Choroid plexus epithelial cell (primary cell): Measurements from ENCODE around the gene SLC43A2.

Experiments used
- DNase-seq: peaks from one replicate; pipeline ENCODE4 v3.0.0-alpha.2; 2010; ENCODE audit warnings: low read depth
- H3K4me3 ChIP-seq: 2 replicates; pipeline ENCODE4 v1.5.1; 2011; ENCODE audit warnings: low read depth, mild to moderate bottlenecking, control low read depth, low read length, moderate library complexity
- TF ChIP-seq, protein P1 (sequence below): conservative IDR thresholded peaks from 2 replicates; pipeline ENCODE4 v1.5.1; 2011; ENCODE audit warnings: low read depth, mild to moderate bottlenecking, control low read depth, inconsistent platforms, low read length, moderate library complexity

SLC43A2 gene

DNA sequence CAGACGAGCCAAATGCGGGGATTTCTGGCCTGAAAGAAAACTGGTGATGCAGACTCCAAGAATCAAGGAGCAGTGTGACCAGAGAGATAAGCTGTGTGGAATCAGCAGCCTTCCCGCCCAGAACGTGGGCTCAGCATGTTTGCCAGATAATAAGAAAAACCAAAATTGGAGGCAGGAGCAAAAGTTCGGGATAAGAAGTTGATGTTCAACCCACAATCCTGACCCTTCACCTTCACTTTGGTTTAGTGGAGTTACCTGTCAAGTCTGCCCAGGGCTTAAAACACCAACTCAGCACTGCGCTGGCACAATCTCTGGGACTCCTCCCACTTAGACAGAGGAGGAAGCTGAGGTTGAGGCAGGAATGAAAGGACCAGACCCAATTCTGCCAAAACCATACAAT is 3.1 kb downstream of the SLC43A2 start:
- no peak for DNase-seq
- TF ChIP-seq, protein P1, sequence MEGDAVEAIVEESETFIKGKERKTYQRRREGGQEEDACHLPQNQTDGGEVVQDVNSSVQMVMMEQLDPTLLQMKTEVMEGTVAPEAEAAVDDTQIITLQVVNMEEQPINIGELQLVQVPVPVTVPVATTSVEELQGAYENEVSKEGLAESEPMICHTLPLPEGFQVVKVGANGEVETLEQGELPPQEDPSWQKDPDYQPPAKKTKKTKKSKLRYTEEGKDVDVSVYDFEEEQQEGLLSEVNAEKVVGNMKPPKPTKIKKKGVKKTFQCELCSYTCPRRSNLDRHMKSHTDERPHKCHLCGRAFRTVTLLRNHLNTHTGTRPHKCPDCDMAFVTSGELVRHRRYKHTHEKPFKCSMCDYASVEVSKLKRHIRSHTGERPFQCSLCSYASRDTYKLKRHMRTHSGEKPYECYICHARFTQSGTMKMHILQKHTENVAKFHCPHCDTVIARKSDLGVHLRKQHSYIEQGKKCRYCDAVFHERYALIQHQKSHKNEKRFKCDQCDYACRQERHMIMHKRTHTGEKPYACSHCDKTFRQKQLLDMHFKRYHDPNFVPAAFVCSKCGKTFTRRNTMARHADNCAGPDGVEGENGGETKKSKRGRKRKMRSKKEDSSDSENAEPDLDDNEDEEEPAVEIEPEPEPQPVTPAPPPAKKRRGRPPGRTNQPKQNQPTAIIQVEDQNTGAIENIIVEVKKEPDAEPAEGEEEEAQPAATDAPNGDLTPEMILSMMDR = no peak

DNA sequence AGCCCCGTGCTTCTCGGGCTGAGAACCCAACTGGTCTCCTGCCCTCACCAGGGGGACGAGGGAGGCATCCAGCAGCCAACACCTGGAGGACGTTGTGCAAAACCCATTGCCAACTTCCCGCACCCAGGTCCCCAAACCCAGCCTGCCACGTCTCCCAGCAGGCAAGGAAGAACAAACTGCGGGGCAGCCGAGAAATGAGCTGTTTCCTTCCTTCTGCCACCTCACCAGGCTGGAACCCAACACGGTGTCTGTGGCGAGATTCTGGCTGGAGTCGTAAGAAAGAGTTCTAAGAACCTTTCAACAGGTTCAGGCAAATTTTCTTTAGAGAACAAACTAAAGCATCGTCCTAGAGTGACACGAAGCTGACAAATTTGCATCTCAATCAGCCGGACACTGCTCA is 3.6 kb downstream of the SLC43A2 start:
- H3K4me3 ChIP-seq = no peak overlapping the region
- TF ChIP-seq, protein P1 = no peak
- no peak for DNase-seq

More for the DNA sequence above, 3.1 kb downstream of the SLC43A2 start:
- H3K4me3 ChIP-seq = no peak overlapping the region

DNA sequence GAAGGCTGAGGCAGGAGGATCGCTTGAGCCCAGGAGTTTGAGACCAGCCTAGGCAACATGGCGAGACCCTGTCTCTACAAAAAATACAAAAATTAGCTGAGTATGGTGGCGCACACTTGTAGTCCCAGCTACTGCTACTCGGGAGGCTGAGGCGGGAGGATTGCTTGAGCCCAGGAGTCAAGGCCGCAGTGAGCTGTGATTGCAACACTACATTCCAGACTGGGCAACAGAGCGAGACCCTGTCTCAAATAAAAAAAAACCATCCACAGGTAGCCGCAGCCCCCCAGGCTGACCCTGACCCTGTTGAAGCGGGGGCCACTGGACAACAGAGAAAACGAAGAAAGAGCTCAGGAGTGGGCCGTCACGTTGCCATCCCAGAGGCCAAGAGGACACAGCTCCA is 4.0 kb downstream of the SLC43A2 start:
- H3K4me3 ChIP-seq = no peak overlapping the region
- TF ChIP-seq, protein P1 = no peak
- DNase-seq = no peak

DNA sequence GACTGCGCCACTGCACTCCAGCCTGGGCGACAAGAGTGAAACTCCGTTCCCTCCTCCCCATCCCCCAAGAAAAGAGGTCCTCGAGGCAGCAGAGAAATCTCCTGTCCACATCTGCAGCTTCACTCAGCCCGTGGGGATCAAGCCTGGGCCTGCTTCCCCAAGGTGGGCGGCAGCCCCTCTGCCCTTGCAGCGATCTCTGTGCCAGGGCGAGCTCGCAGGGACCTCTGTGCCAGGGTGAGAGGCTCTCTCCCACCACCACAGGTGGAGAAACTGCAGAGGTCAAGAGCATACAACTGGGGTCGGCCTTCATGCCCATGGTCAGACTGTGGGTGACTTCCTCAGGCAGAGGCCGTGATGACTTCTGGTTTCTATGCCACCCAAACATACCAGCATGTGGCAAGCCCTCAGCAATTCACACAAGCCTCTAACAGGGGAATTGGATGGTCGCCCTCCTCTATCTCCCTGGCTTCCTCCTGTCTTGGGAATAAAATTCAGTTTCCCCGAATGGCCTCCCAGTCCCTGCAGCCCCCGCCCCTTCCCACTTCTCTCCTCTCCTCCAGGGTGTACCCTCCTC is 5.5 kb downstream of the SLC43A2 start:
- no peak for DNase-seq
- TF ChIP-seq, protein P1 = no peak
- no peak overlapping the region for H3K4me3 ChIP-seq

DNA sequence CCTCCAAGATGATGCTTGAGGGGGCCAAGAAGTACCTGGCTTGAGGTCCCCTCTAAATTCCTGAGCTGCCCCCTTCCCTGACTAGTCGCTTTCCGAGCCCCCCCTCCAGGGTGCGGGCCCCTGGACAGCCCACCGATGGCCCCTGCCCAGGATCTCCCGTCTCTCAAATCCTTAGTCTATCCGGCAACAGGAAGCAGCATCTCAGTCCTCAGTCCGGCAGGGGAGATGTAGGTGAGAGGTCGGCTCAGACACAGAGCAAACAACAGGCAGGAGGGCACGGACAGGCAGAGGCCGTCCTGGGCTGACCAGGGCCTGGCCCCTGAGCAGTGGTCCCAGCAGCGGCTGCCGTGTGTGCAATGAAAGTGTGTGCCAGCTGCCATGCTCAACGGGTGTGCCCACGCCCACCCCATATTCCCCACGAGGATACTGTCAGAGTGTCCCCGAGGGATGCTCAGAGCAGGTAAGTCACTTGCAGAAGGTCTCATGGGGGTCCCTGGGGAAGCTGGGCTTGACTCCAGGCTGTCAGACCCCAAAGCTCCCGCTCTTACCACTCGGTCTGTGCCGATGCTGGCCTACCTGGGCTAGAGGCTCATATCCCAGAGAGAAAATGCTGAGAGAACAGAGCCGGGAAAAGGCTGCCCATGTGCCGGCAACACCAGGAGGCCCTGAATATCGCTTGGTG is 7.2 kb downstream of the SLC43A2 start:
- H3K4me3 ChIP-seq = no peak overlapping the region
- DNase-seq = no peak
- TF ChIP-seq, protein P1 = no peak

DNA sequence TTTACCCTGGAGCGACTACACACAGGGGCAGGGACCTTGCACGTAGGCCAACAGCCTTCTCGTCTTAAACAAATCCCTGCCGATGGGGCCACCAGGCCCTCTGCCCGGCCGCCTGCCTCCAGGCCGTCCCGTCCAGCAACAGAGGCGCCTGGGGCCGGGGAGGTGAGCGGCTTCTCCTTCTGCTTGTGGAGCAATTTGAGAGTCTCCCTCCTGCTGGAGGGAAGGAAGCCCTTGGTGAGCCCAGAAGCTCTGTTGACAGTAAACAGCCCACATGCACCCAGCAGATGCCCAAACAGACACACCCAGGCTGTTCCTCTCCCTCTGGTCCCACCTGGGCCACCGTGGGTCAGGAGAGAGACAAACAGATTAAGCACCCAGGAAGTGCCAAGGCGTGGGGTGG is 8.1 kb downstream of the SLC43A2 start:
- DNase-seq = no peak
- TF ChIP-seq, protein P1 = no peak
- H3K4me3 ChIP-seq = no peak overlapping the region
